ENCODE results near the gene PWWP2B.

PWWP2B gene

DNA sequence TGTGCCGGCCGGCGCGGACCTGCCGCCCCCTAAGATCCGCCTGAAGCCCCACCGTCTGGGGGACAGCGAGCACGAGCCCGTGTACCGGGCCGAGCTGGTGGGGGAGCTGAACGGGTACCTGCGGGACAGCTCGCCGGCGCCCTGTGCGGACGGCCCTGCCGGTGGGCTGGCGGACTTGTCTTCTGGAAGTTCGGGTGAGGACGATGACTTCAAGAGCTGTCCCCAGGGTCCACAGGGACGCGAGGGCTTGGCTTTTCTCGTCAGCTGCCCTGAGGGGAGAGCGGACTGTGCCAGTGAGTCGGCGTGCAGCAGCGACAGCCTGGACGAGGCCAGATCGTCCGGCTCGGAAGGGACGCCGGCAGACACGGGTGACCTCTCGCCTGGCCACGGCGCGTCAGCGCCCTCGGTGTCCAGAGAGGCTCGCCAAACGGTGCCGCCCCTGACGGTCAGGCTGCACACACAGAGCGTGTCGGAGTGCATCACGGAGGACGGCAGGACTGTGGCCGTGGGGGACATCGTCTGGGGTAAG, 8.5 kb downstream of the PWWP2B start:
- no peaks in the 10 kb centered on the region for H3K9me3 ChIP-seq (ENCODE audit: control insufficient read depth in 5 of 5, low read length in 5 of 5)
- H3K4me1 ChIP-seq (ENCODE audit: control insufficient read depth in 5 of 5, insufficient read depth in 5 of 5, low read length in 5 of 5): peaks cover 1 to 55% (median 42%) of the 10 kb centered on the region in 5 donors
- no peak overlapping the region for H3K4me3 ChIP-seq (ENCODE audit: low read depth in 1 of 5, low read length in 5 of 5)
- no peaks in the 10 kb centered on the region for H3K27me3 ChIP-seq (ENCODE audit: control insufficient read depth in 5 of 5, insufficient read depth in 4 of 5, low read length in 5 of 5)
- H3K27ac ChIP-seq (ENCODE audit: low read depth, low read length): no peak overlapping the region
- H3K9ac ChIP-seq (ENCODE audit: low read length in 5 of 5): no peak overlapping the region
- H3K36me3 ChIP-seq (ENCODE audit: control insufficient read depth in 5 of 5, insufficient read depth in 5 of 5, low read length in 5 of 5): peaks cover 0 to 23% (median 22%) of the 10 kb centered on the region in 5 donors

DNA sequence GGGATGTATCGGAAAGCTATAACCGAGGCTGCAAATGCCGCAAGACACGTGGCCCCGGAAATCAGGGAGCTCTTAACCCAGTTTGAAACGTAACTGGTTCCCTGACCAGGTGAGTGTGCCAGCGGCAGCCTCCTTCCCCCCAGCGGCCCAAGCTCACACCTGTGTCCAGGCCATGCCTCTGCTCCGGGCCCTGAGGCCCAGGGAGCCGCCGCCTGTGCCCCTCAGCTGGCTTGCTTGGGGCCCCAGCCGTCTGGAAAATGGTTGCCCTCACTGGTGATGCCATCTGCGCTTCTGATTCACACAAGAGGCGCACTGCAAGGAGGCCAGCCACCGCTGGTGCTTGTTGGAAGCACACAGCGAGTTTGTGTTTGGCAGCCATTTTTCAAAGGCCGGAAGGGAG, 9.2 kb downstream of the PWWP2B start:
- Histone ChIP-seq H3K36me3 (ENCODE audit: control insufficient read depth in 5 of 5, insufficient read depth in 5 of 5, low read length in 5 of 5) (peaks cover 0 to 23% (median 22%) of the 10 kb centered on the region in 5 donors), H3K4me3 (ENCODE audit: low read depth in 1 of 5, low read length in 5 of 5) (no peak overlapping the region), H3K27ac (ENCODE audit: low read depth, low read length) (no peak overlapping the region), H3K9me3 (ENCODE audit: control insufficient read depth in 5 of 5, low read length in 5 of 5) (no peaks in the 10 kb centered on the region), H3K9ac (ENCODE audit: low read length in 5 of 5) (no peak overlapping the region), H3K4me1 (ENCODE audit: control insufficient read depth in 5 of 5, insufficient read depth in 5 of 5, low read length in 5 of 5) (peaks cover 3 to 55% (median 42%) of the 10 kb centered on the region in 5 donors), H3K27me3 (ENCODE audit: control insufficient read depth in 5 of 5, insufficient read depth in 4 of 5, low read length in 5 of 5) (no peaks in the 10 kb centered on the region)

DNA sequence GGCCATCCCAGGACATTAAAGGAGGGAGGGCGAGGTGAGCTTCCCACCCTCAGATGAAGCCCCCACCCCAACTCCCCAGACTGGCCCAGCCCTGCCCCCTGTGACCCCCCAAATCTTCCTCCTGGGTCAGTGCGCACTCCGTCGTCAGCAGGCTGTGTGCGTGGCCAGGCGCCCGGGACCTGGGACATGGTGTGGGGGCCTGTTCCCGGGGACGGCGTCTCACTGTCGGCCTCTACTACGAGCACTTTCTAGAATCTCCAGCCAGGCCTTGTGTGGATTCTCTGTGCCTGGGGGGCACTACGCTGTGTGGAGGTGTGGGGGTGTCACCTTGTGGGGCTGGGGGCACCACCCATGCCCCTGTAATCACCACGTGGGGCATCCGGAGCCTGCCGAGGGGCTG, 9.8 kb downstream of the PWWP2B start:
- Histone ChIP-seq H3K4me3 (ENCODE audit: low read depth in 1 of 5, low read length in 5 of 5) (no peak overlapping the region), H3K4me1 (ENCODE audit: control insufficient read depth in 5 of 5, insufficient read depth in 5 of 5, low read length in 5 of 5) (peaks cover 6 to 55% (median 42%) of the 10 kb centered on the region in 5 donors), H3K36me3 (ENCODE audit: control insufficient read depth in 5 of 5, insufficient read depth in 5 of 5, low read length in 5 of 5) (peaks cover 0 to 23% (median 22%) of the 10 kb centered on the region in 5 donors), H3K9me3 (ENCODE audit: control insufficient read depth in 5 of 5, low read length in 5 of 5) (no peaks in the 10 kb centered on the region), H3K27ac (ENCODE audit: low read depth, low read length) (peak overlapping the region; percentile 41), H3K9ac (ENCODE audit: low read length in 5 of 5) (peak overlapping the region in 2 of 5 donors; percentile 39 to 73), H3K27me3 (ENCODE audit: control insufficient read depth in 5 of 5, insufficient read depth in 4 of 5, low read length in 5 of 5) (no peaks in the 10 kb centered on the region)

GRCh38 chr10:132407243-132407746, 10.3 kb downstream of the PWWP2B start:
- peaks cover 11 to 55% (median 42%) of the 10 kb centered on the region in 5 donors for H3K4me1 ChIP-seq (ENCODE audit: control insufficient read depth in 5 of 5, insufficient read depth in 5 of 5, low read length in 5 of 5)

DNA sequence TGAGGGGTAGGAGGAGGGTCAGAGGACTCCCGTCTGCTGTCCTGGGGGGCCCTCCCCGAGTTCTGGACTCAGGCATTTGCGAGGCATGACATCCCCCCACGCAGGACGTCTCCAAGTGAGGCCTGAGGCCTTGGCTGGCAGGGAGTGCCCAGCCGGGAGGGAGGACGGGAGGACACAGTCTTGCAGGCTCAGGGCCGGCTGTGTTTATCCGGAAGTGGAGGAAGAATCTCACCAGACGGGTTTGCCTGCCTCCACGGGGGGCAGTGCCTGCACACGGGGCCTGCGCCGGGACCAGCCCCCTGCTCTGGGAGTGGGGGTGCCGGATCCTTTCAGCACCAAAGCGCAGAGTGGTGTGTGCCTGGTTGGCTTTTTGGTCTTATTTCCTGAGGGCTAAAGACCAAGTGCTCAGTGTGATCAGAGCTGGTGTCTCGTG, 10.9 kb downstream of the PWWP2B start:
- Histone ChIP-seq H3K27ac (ENCODE audit: low read depth, low read length) (peak overlapping the region; percentile 41), H3K27me3 (ENCODE audit: control insufficient read depth in 5 of 5, insufficient read depth in 4 of 5, low read length in 5 of 5) (no peaks in the 10 kb centered on the region), H3K9me3 (ENCODE audit: control insufficient read depth in 5 of 5, low read length in 5 of 5) (no peaks in the 10 kb centered on the region), H3K36me3 (ENCODE audit: control insufficient read depth in 5 of 5, insufficient read depth in 5 of 5, low read length in 5 of 5) (peaks cover 0 to 23% (median 22%) of the 10 kb centered on the region in 5 donors), H3K4me1 (ENCODE audit: control insufficient read depth in 5 of 5, insufficient read depth in 5 of 5, low read length in 5 of 5) (peaks cover 11 to 60% (median 45%) of the 10 kb centered on the region in 5 donors), H3K9ac (ENCODE audit: low read length in 5 of 5) (peak overlapping the region in 2 of 5 donors; percentile 28 to 73), H3K4me3 (ENCODE audit: low read depth in 1 of 5, low read length in 5 of 5) (peak overlapping the region in 2 of 5 donors; percentile 23 to 36)

More at GRCh38 chr10:132407243-132407746, 10.3 kb downstream of the PWWP2B start:
- Histone ChIP-seq H3K27me3 (ENCODE audit: control insufficient read depth in 5 of 5, insufficient read depth in 4 of 5, low read length in 5 of 5) (no peaks in the 10 kb centered on the region), H3K9ac (ENCODE audit: low read length in 5 of 5) (peak overlapping the region in 2 of 5 donors; percentile 39 to 73), H3K9me3 (ENCODE audit: control insufficient read depth in 5 of 5, low read length in 5 of 5) (no peaks in the 10 kb centered on the region), H3K27ac (ENCODE audit: low read depth, low read length) (peak overlapping the region; percentile 41), H3K36me3 (ENCODE audit: control insufficient read depth in 5 of 5, insufficient read depth in 5 of 5, low read length in 5 of 5) (peaks cover 0 to 23% (median 22%) of the 10 kb centered on the region in 5 donors), H3K4me3 (ENCODE audit: low read depth in 1 of 5, low read length in 5 of 5) (peak overlapping the region in 1 of 5 donors; percentile 4)

- Histone ChIP-seq H3K4me3 (ENCODE audit: low read depth in 1 of 5, low read length in 5 of 5) (peak overlapping the region in 2 of 5 donors; percentile 23 to 36), H3K36me3 (ENCODE audit: control insufficient read depth in 5 of 5, insufficient read depth in 5 of 5, low read length in 5 of 5) (peaks cover 0 to 23% (median 22%) of the 10 kb centered on the region in 5 donors), H3K9me3 (ENCODE audit: control insufficient read depth in 5 of 5, low read length in 5 of 5) (no peaks in the 10 kb centered on the region), H3K27ac (ENCODE audit: low read depth, low read length) (peak overlapping the region; percentile 41), H3K27me3 (ENCODE audit: control insufficient read depth in 5 of 5, insufficient read depth in 4 of 5, low read length in 5 of 5) (no peaks in the 10 kb centered on the region), H3K4me1 (ENCODE audit: control insufficient read depth in 5 of 5, insufficient read depth in 5 of 5, low read length in 5 of 5) (peaks cover 11 to 65% (median 46%) of the 10 kb centered on the region in 5 donors), H3K9ac (ENCODE audit: low read length in 5 of 5) (peak overlapping the region in 2 of 5 donors; percentile 28 to 73)
These were observed 11.4 kb downstream of the PWWP2B start for GRCh38 chr10:132408367-132408781.

GRCh38 chr10:132408823-132409666, 12.0 kb downstream of the PWWP2B start:
- Histone ChIP-seq H3K4me3 (ENCODE audit: low read depth in 1 of 5, low read length in 5 of 5) (peak overlapping the region in 2 of 5 donors; percentile 19 to 36), H3K27ac (ENCODE audit: low read depth, low read length) (no peak overlapping the region), H3K9me3 (ENCODE audit: control insufficient read depth in 5 of 5, low read length in 5 of 5) (no peaks in the 10 kb centered on the region), H3K27me3 (ENCODE audit: control insufficient read depth in 5 of 5, insufficient read depth in 4 of 5, low read length in 5 of 5) (no peaks in the 10 kb centered on the region), H3K4me1 (ENCODE audit: control insufficient read depth in 5 of 5, insufficient read depth in 5 of 5, low read length in 5 of 5) (peaks cover 11 to 71% (median 52%) of the 10 kb centered on the region in 5 donors), H3K9ac (ENCODE audit: low read length in 5 of 5) (peak overlapping the region in 1 of 5 donors; percentile 73), H3K36me3 (ENCODE audit: control insufficient read depth in 5 of 5, insufficient read depth in 5 of 5, low read length in 5 of 5) (peaks cover 0 to 23% (median 22%) of the 10 kb centered on the region in 5 donors)

DNA sequence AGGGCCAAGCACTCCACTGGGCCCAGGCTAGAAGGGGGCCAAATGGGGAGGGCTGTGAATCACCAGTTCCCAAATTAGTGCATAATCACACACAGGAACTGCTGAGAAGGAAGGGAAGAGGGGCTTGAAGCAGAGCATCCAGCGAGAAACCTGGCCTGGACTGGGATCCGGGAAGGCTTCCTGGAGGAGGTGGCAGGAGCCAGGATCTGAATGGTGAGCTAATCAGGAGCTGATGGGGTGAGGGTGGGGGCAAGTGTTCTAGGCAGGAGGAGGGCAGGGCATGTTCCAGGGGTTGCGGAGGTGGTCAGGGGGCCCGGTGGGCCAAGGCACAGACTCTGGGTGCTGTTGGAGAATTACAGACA, 12.6 kb downstream of the PWWP2B start:
- peaks cover 0 to 23% (median 22%) of the 10 kb centered on the region in 5 donors for H3K36me3 ChIP-seq (ENCODE audit: control insufficient read depth in 5 of 5, insufficient read depth in 5 of 5, low read length in 5 of 5)
- no peak overlapping the region for H3K27ac ChIP-seq (ENCODE audit: low read depth, low read length)
- no peak overlapping the region for H3K4me3 ChIP-seq (ENCODE audit: low read depth in 1 of 5, low read length in 5 of 5)
- H3K9me3 ChIP-seq (ENCODE audit: control insufficient read depth in 5 of 5, low read length in 5 of 5): no peaks in the 10 kb centered on the region
- H3K27me3 ChIP-seq (ENCODE audit: control insufficient read depth in 5 of 5, insufficient read depth in 4 of 5, low read length in 5 of 5): no peaks in the 10 kb centered on the region
- H3K4me1 ChIP-seq (ENCODE audit: control insufficient read depth in 5 of 5, insufficient read depth in 5 of 5, low read length in 5 of 5): peaks cover 11 to 71% (median 57%) of the 10 kb centered on the region in 5 donors
- H3K9ac ChIP-seq (ENCODE audit: low read length in 5 of 5): peak overlapping the region in 2 of 5 donors; percentile 14 to 25

- H3K27me3 ChIP-seq (ENCODE audit: control insufficient read depth in 5 of 5, insufficient read depth in 4 of 5, low read length in 5 of 5): no peaks in the 10 kb centered on the region
- peak overlapping the region; percentile 74 for H3K27ac ChIP-seq (ENCODE audit: low read depth, low read length)
- H3K9me3 ChIP-seq (ENCODE audit: control insufficient read depth in 5 of 5, low read length in 5 of 5): no peaks in the 10 kb centered on the region
- H3K36me3 ChIP-seq (ENCODE audit: control insufficient read depth in 5 of 5, insufficient read depth in 5 of 5, low read length in 5 of 5): peaks cover 0 to 24% (median 19%) of the 10 kb centered on the region in 5 donors
- peaks cover 11 to 75% (median 58%) of the 10 kb centered on the region in 5 donors for H3K4me1 ChIP-seq (ENCODE audit: control insufficient read depth in 5 of 5, insufficient read depth in 5 of 5, low read length in 5 of 5)
- no peak overlapping the region for H3K4me3 ChIP-seq (ENCODE audit: low read depth in 1 of 5, low read length in 5 of 5)
- H3K9ac ChIP-seq (ENCODE audit: low read length in 5 of 5): peak overlapping the region in 2 of 5 donors; percentile 25 to 36
These were observed 13.2 kb downstream of the PWWP2B start for GRCh38 chr10:132410056-132410778.
